HG03066 (cell line): ENCODE data around the gene CIART.
"Not testable (repeated sequence)": the region's sequence is repeated elsewhere in the genome, so short reads cannot be mapped to it uniquely, and the experiment has no call there.

Experiments used
- ATAC-seq: cut with Tn5 transposase; IDR thresholded peaks from one replicate; pipeline ENCODE4 v1.9.1; 2021; ENCODE audit warnings: low read depth; ENCODE audit not compliant: unreplicated experiment

CIART gene, protein sequence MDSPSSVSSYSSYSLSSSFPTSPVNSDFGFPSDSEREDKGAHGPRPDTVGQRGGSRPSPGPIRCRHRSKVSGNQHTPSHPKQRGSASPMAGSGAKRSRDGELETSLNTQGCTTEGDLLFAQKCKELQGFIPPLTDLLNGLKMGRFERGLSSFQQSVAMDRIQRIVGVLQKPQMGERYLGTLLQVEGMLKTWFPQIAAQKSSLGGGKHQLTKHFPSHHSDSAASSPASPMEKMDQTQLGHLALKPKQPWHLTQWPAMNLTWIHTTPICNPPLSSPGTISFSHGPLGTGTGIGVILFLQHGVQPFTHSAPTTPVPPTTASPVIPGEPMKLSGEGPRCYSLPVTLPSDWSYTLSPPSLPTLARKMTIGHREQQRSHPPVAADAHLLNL

DNA sequence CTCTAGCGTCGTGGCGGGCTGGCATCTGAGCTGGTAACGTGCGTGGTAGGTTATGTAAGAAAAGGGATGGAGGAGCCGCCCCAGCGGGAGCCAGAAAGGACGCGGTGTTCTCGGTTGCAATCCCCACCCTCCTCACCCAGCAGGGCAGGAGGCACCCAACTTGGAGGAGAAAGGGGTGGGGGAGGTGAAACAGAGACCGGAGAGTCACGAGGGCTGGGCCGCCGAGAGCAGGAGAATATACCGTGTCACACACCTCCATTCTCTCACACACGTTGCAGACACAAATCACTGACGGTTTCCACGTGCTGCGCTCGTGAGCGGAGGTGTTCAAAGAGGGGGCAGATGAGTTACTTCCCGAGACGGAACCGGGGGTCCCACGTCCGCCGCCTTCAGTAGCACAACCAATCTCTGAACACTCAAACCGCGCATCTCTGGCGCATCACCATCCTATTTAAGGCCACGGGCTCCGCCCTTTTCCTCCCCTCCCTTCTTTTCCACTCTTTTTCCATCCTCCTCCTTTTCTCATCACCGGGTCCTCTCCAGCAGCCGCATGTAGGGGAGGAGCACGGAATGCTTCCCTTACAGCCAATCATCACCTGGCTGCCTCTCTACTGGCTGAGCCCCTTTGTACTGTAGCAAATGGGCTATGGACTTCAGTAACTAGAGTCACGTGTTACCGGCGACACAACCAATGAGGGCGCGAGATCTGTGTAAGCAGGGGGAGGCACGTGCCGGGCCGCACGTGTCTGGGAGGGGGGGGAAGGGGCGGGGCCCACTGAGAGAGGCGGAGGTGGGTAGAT lies at the start of gene CIART:
Gene CIART, plus strand, starts transcription at position 797 of the 800 bp plus-strand sequence. CDS start 714 bp downstream, outside the sequence.
- ATAC-seq = no peak

DNA sequence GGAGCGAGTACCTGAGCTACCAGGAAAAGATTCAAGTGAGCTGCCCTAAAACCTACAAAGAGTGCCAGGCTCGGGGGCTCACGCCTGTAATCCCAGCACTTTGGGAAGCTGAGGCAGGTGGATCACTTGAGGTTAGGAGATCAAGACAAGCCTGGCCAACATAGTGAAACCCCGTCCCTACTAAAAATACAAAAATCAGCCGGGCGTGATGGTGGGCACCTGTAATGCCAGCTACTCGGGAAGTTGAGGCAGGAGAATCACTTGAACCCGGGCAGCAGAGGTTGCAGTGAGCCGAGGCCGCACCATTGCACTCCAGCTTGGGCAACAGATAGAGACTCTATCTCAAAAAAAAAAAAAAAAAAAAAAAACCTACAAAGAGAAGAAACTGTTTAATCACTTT lies 49.4 kb upstream of the CIART start:
- not testable (repeated sequence) for ATAC-seq

DNA sequence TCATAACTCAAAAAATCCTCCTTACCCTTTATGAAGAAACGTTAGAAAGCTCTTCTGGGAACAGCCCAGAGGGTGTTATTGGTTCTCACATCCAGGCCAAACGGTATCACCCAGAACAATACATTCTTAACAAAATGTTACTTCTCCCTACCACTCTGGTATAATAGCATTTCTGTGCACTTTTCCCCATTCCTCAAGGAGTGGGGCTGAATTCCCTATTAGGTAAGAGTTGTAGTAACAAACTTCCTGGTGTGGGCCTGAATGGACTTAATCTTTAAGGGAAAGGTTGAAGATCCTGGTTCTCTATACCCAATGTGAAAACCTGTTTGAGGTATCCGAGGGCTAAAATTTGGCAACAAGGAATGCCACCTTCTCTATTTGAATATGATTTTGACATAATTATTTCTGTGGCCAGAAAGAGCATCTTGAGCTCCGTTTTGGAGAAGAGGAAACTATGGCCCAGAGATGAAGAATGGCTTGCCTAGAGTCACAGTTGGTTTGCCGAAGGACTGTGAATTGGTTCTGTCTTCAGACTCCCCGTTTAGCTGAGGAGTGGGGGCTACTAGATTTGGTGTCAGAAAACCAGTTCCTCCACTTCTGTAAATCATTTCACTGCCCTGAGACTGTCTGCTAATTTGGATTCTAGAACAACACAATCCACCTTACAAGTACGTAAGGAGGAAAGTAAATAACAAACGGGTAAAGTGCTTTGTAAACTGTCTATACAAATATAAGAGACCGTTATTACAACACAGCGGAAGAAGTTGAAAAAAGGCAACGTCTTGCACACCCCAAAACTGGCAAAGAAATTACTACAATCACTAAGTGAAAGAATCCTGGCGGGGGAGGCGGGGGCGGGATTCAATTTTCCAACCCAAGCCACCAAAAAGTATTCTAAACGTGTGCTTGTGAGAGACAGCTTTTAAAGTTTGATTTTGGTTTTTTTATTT lies 48.7 kb upstream of the CIART start:
- ATAC-seq = no peak

DNA sequence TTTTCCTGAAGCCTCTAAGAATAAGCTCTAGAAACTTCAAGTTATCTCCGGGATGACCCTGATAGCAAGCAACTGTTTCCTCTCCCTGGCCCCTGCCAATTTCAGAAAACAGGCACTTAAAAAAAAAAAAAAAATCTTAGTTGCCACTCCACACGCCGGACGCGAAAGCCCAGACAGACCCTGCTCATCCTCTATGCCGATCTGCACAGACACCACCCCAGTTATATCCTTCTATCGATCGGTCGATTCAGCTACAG lies 48.1 kb upstream of the CIART start:
- no peak for ATAC-seq

DNA sequence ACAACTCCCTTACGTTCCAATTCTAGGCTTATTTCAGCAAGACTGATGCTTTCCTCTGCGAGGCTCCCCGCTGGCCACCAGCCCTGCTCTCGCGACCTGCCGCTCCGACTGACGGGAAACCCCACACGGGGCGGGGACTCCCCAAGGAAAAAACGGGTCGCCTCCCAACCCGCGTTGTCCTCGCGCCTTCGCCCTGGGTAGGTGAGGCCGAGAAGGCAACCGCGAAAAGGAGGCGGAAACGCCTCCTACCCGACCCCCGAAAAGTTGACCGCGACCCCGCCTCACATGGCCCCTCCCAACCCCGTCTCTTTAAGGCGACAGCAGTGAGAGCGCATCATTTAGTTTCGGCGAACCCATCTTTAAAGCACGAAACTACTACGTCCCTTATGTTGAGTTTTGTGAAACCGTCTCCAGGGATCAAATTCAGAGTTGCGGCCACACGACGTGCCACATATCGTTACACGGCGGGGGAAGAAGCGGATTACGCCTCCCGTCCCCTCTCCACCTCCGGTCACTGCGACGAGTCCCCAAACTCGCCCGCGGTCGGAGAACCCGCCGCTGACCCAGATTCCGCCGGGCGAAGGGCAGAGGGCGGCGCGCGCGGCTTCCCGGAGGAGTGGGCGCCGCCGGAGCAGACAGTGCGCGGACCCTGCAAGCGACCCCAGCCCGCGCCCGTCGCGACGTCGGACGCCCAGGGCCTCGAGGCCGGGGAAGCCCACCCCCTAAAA lies 47.6 kb upstream of the CIART start:
- ATAC-seq = no peak

DNA sequence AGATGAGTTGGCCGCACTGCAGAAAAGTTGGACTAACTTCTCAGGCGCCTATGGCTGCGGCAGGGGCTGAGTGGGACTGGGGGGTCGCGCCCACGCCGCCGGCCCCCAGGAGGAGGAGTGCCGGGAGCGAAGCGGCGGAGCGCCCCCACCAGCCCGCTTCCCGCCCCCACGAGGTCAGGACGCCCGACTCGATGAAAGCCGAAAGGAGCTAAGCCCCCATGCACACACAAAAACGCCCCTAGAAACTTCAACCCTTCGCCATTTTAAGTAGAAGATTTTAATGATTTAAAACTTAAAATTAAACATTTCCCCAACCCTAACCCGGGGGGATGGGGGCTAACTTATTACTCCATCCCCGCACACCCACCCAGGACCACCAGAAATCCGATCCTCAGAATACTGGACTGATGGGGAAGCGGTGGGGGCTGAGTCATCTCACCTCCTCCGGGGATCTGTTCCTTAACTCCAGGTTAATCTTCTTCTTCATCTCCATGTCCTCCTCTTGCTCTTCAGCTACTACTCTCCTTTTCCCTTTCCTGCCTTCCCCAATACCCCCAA lies 47.0 kb upstream of the CIART start:
- no peak for ATAC-seq

DNA sequence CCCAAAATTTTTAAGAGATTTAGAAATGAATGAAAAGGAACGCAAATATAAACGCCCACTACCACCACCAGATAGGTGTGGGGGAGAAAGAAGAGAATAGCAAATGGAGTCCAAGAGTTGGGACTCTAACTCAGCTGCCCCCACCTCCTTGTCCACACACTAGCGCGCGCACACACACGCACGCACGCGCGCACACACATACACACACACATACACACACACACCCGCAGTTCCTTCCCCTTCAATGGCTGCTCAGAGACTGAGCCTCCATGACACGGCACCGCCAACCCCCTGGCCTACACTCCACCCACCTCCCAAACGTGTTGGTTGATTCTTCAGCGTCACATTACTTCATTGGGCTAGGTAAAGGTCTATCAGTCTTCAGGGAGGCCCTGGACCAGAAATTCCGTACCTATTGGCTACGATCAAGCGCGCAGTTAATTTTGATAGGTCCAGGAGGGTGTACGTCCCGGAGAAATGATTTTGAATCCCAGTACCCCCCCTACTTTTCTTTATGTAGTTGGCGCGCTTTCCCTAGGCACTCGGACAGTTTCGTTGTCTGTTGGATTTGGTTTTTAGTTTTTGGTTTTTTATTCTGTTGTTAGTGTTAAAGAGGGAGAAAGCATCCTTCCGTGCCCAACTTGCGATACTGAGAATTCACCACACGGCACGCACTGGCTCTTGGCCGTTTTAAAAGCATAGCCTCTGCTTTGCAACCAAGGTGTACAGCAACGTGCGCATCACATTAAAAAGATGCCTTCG lies 46.3 kb upstream of the CIART start, which contains the start of gene ANP32E:
Gene ANP32E, minus strand, starts transcription at position 261 of the 762 bp plus-strand sequence. CDS start 326 bp downstream, outside the sequence.
- peak; percentile 77 for ATAC-seq

DNA sequence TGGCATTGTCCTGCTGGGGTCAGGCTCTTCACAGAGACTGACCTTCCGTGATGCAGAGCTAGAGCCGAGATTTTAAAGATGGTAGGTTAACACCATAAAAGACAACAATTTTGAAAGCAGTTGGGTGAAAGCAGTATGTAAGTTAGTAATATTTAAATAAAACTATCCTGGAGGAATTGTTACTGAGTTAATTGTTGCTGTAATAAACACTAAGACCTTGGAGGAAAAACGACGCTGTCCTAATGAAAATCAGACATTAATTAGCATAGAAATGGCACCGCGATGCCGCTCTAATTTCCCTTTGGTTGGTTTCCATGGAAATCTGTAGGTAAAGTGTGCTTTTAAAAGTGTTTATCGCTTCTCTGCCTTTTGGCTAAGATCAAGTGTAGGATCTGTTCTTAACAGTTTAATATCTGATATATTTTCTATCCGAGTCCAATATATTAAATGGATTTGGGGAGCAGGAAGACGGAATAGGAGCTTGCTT lies 45.7 kb upstream of the CIART start:
- no peak for ATAC-seq

DNA sequence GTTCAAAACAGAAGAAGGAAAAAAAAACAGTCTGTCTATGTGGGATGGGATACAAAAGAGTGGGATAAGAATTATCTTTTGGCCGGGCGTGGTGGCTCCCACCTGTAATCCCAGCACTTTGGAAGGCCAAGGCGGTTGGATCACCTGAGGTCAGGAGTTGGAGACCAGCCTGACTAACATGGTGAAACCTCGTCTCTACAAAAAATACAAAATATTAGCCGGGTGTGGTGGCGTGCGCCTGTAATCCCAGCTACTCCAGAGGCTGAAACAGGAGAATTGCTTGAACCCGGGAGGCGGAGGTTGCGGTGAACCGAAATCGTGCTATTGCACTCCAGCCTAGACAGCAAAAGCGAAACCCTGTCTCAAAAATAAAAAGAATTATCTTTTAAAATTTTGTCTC lies 45.2 kb upstream of the CIART start:
- ATAC-seq = not testable (repeated sequence)

DNA sequence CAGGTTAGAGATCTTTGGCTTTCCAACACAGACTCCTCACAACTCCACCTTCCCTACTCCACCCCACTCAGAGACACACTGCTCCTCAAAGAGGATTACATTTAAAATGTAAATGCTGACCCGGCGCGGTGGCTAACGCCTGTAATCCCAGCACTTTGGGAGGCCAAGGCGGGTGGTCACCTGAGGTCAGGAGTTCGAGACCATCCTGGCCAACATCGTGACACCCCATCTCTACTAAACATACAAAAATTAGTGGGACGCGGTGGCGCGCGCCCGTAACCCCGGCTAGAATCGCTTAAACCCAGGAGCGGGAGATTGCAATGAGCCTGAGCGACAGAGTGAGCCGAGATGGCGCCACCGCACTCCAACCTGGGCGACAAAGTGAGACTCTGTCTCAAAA lies 44.6 kb upstream of the CIART start:
- ATAC-seq = no peak

DNA sequence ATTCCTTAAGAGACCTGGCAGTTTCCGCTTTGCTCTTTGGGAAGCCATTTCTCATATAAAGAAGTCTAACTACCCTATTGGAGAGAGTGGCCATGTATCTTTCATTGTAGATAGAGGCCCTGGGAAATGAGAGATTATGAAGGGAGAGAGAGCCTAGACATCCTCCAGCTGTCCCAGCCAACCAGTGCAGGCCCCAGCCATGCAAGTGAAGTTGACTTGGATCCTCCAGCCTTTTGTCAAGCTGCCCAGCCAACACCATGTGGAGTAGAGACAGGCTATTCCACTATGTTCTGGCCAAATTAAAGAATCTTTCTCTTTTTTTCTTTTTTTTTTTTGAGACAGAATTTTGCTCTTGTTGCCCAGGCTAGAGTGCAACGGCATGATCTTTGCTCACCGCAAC lies 39.4 kb upstream of the CIART start:
- no peak for ATAC-seq

DNA sequence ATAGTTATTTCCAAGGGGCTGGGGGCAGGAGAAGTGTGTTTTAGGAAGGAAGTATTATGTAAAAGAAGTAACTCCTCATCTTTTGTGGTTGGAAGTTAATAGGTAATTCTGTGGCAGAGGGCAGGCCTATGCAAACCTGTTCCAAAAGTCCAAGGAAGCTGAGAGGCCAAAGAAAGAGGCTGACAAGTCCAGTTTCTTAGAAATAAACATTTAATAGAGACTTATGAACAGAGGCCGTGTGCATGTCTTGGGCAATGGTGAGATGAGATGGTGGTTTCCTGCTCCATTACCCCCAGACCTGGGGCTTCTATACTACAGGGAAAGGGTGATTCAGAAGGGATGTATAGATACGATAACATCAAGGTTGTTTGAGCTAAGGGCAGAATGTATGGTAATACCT lies 32.4 kb upstream of the CIART start:
- no peak for ATAC-seq

DNA sequence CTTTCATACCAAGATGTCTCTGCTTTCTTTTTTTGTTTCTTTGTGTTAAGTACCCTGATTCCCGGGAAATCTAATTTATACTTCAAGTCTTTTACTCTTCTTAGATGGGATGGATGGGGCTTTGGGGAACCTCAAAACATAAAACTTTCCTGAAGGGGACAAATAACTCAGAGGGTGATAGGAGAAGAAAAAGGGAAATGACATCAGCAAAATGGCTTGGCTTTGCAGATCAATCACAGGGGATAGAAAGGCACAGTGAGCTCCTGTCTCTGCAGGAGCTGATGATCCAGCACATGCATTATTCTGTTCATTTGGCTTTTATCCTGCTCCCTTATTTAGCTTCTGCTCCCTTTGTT lies 26.2 kb upstream of the CIART start:
- no peak for ATAC-seq

DNA sequence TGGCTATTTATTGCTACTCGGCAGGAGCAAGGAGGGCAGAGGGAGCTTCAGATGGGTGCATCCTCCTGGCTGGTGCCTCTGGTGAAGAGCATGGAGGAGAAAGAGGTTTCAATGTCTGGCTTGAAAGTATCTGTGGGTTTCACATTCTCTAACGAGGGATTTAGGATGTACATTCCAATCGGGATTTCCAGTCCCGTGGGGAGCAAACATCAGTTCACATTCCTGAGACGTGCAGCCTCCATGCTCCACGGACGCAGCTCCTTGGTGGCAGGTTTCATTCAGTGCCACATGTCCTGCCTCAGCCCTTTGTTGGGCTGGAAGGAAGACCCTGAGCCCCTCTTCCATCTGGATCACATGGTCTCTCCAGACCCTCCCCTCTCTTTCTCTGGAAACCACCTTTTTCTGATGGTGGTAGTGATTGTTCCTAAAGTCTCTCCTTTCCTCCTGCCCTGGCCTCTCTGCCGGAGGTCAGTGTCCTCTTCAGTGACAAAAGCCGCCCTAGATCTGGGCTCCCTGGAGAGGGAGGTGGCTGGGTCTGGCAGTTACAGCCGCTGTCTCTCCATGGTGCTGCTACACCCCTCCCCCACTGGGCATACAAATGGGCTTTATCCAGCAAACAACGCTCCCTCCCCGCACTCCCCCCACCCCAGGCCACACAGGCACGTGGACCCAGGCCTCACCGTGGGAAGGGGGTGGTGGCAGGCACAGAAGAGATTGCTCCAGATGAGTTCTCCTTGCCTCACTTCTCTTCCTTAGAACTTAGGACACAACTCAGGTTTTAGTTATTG lies 25.6 kb upstream of the CIART start:
- no peak for ATAC-seq

DNA sequence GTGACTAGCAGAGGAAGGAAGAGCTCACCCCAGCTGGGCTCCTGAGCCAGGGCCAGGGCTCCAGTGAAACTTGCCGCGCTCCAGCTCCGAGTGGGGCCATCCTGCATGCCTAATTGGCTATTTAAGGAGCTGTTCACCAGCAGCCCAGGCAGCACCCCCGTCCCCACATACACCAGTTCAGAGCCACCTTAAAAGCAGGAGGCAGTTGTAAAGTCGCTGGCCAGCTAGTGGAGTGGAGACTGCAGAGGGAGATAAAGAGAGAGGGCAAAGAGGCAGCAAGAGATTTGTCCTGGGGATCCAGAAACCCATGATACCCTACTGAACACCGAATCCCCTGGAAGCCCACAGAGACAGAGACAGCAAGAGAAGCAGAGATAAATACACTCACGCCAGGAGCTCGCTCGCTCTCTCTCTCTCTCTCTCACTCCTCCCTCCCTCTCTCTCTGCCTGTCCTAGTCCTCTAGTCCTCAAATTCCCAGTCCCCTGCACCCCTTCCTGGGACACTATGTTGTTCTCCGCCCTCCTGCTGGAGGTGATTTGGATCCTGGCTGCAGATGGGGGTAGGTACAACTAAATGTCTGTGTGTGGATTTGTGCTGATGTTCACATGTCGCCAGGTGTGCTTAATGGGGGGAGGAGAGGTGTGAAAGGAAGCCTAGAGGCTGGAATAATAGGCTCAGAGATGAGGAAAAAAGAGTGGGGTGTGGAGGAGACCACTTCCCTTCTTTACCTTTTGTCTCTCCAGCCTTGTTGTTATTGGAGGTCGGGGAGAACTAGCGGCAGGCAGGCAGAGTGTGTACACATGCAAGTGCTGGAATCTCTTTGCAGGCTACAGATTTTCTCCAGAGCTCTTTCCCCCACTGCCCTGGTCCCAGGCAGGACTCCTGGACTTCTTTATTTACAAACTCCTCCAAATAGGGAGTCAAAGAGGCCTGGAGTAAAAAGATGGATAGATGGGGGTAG lies 24.4 kb upstream of the CIART start, which contains the start of gene CA14:
Gene CA14, plus strand, starts transcription at position 151 of the 962 bp plus-strand sequence. Its CDS starts 355 bp downstream, at position 506.
- no peak for ATAC-seq

DNA sequence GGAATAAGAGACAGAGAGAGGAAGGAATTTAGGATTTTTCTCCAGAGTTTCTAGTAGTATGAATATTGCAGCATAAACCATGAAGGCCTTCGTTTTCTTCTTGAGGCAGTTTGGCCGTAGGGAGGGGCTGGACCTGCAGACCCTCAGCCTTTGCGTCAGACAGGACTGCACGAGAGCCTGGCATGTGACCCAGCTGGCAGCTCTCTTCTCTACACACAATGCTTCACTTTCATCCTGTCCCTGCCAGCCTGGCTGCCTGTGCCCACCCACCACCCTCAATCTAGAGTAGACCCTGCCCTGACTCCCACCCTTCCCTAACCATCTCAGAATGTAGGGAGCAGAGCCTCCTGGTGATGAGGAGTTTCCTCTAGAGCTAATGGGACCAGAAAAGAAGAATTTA lies 23.1 kb upstream of the CIART start:
- no peak for ATAC-seq
